ENCODE measurements around the gene AUNIP.

GRCh38 chr1:25809929-25810328, 49.3 kb downstream of the AUNIP start:
- TF ChIP-seq CTCF (IDR thresholded peaks at IDR 0.05; ENCODE audit: low read length): no peak
- TF ChIP-seq EZH2 (optimal IDR thresholded peaks at IDR 0.05; ENCODE audit: low read depth, low read length): no peak
